ENCODE results near the gene MRPL4. TPM values are rescaled to one million over a fixed set of nuclear protein-coding genes. Genes with fewer than 3 reads are reported as not detected.

Gene MRPL4
- total and polyA plus RNA-seq, 2 of the 13 experiments (the other 11 are each of a cell fraction or from before 2014, with no cell fraction given), result 40.6 to 42.5 TPM

DNA sequence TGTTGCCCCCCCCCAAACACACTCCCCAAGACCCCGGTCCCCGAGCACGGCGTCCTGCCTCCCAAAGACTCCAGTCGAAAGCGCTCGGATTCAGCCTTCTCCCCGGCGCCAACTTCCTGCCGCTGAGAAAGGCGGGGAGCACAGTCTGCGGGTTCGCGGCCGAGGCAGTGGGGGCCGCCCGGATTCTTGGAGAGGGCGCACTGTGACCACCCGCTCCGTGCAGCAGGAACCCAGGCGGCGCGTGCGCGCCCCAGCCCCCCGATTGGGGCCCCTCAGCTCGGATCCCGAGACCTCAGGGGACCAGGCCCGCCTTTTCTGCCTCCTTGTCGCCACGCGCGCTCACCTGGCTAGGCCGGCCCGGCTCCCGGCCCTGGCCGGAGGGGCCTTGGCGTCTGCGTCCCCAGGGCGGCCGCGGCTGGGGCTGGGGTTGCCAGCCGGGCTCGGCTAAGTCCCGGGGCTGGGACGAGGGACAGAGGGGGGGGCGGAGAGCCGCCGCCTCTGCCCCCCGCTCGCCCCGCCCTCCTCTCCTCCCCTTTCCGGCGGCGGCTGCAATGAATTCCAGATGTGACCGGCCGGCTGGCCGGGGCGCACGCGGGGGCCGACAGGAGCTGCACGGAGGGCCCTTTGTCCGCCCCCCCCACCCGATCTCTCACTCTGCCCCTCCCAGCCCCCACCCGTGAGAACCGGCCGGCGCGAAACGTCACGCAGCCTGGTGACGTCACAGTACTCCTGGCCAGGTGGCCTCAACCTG is 21.0 kb upstream of the MRPL4 start, which contains the start of gene S1PR2 (continued):
- TF ChIP-seq, protein P1, sequence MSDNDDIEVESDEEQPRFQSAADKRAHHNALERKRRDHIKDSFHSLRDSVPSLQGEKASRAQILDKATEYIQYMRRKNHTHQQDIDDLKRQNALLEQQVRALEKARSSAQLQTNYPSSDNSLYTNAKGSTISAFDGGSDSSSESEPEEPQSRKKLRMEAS (IDR thresholded peaks at IDR 0.05), result peak; percentile 33; the same call in 1 of the 2 replicates
- TF ChIP-seq, protein P2, sequence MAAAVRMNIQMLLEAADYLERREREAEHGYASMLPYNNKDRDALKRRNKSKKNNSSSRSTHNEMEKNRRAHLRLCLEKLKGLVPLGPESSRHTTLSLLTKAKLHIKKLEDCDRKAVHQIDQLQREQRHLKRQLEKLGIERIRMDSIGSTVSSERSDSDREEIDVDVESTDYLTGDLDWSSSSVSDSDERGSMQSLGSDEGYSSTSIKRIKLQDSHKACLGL (CRISPR knock-in tag; IDR thresholded peaks at IDR 0.05), result peak; percentile 28; the same call in 1 of the 2 replicates
- no peak for TF ChIP-seq TOE1 (CRISPR knock-in tag; IDR thresholded peaks at IDR 0.05)
- TF ChIP-seq ASH2L (IDR thresholded peaks at IDR 0.05; ENCODE audit: insufficient read length, low read depth, low read length), result no peak
- TF ChIP-seq FOXJ3 (CRISPR knock-in tag; IDR thresholded peaks at IDR 0.05; ENCODE audit: borderline replicate concordance), result no peak
- TF ChIP-seq, protein P3, sequence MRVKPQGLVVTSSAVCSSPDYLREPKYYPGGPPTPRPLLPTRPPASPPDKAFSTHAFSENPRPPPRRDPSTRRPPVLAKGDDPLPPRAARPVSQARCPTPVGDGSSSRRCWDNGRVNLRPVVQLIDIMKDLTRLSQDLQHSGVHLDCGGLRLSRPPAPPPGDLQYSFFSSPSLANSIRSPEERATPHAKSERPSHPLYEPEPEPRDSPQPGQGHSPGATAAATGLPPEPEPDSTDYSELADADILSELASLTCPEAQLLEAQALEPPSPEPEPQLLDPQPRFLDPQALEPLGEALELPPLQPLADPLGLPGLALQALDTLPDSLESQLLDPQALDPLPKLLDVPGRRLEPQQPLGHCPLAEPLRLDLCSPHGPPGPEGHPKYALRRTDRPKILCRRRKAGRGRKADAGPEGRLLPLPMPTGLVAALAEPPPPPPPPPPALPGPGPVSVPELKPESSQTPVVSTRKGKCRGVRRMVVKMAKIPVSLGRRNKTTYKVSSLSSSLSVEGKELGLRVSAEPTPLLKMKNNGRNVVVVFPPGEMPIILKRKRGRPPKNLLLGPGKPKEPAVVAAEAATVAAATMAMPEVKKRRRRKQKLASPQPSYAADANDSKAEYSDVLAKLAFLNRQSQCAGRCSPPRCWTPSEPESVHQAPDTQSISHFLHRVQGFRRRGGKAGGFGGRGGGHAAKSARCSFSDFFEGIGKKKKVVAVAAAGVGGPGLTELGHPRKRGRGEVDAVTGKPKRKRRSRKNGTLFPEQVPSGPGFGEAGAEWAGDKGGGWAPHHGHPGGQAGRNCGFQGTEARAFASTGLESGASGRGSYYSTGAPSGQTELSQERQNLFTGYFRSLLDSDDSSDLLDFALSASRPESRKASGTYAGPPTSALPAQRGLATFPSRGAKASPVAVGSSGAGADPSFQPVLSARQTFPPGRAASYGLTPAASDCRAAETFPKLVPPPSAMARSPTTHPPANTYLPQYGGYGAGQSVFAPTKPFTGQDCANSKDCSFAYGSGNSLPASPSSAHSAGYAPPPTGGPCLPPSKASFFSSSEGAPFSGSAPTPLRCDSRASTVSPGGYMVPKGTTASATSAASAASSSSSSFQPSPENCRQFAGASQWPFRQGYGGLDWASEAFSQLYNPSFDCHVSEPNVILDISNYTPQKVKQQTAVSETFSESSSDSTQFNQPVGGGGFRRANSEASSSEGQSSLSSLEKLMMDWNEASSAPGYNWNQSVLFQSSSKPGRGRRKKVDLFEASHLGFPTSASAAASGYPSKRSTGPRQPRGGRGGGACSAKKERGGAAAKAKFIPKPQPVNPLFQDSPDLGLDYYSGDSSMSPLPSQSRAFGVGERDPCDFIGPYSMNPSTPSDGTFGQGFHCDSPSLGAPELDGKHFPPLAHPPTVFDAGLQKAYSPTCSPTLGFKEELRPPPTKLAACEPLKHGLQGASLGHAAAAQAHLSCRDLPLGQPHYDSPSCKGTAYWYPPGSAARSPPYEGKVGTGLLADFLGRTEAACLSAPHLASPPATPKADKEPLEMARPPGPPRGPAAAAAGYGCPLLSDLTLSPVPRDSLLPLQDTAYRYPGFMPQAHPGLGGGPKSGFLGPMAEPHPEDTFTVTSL (CRISPR knock-in tag; IDR thresholded peaks at IDR 0.05; ENCODE audit: borderline replicate concordance), result no peak
- TF ChIP-seq HNRNPUL1 (IDR thresholded peaks at IDR 0.05; ENCODE audit: low read depth, low read length), result no peak
- TF ChIP-seq HMG20B (CRISPR knock-in tag; conservative IDR thresholded peaks at IDR 0.05), result no peak
- TF ChIP-seq MLLT10 (CRISPR knock-in tag; IDR thresholded peaks at IDR 0.05), result no peak
- no peak for TF ChIP-seq NCOR1 (IDR thresholded peaks at IDR 0.05; ENCODE audit: borderline replicate concordance, low read length)
- TF ChIP-seq, protein P4, sequence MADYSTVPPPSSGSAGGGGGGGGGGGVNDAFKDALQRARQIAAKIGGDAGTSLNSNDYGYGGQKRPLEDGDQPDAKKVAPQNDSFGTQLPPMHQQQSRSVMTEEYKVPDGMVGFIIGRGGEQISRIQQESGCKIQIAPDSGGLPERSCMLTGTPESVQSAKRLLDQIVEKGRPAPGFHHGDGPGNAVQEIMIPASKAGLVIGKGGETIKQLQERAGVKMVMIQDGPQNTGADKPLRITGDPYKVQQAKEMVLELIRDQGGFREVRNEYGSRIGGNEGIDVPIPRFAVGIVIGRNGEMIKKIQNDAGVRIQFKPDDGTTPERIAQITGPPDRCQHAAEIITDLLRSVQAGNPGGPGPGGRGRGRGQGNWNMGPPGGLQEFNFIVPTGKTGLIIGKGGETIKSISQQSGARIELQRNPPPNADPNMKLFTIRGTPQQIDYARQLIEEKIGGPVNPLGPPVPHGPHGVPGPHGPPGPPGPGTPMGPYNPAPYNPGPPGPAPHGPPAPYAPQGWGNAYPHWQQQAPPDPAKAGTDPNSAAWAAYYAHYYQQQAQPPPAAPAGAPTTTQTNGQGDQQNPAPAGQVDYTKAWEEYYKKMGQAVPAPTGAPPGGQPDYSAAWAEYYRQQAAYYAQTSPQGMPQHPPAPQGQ (CRISPR knock-in tag; IDR thresholded peaks at IDR 0.05; ENCODE audit: borderline replicate concordance), result no peak
- TF ChIP-seq SMAD9 (CRISPR knock-in tag; IDR thresholded peaks at IDR 0.05), result no peak
- no peak for TF ChIP-seq NR1H2 (CRISPR knock-in tag; IDR thresholded peaks at IDR 0.05; ENCODE audit: borderline replicate concordance, low read depth)
- no peak for TF ChIP-seq MED8 (CRISPR knock-in tag; IDR thresholded peaks at IDR 0.05; ENCODE audit: insufficient replicate concordance)
- 0 out of 2 replicates have a peak, but pooled peaks have one; percentile 44 for TF ChIP-seq ZNF589 (CRISPR knock-in tag; conservative IDR thresholded peaks at IDR 0.05)
- TF ChIP-seq KLF15 (CRISPR knock-in tag; IDR thresholded peaks at IDR 0.05; ENCODE audit: borderline replicate concordance), result no peak
- TF ChIP-seq, protein P5, sequence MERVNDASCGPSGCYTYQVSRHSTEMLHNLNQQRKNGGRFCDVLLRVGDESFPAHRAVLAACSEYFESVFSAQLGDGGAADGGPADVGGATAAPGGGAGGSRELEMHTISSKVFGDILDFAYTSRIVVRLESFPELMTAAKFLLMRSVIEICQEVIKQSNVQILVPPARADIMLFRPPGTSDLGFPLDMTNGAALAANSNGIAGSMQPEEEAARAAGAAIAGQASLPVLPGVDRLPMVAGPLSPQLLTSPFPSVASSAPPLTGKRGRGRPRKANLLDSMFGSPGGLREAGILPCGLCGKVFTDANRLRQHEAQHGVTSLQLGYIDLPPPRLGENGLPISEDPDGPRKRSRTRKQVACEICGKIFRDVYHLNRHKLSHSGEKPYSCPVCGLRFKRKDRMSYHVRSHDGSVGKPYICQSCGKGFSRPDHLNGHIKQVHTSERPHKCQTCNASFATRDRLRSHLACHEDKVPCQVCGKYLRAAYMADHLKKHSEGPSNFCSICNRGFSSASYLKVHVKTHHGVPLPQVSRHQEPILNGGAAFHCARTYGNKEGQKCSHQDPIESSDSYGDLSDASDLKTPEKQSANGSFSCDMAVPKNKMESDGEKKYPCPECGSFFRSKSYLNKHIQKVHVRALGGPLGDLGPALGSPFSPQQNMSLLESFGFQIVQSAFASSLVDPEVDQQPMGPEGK (CRISPR knock-in tag; IDR thresholded peaks at IDR 0.05), result peak; percentile 91
- TF ChIP-seq KDM6A (CRISPR knock-in tag; IDR thresholded peaks at IDR 0.05; ENCODE audit: low read depth), result no peak
- no peak for TF ChIP-seq NFYB (CRISPR knock-in tag; IDR thresholded peaks at IDR 0.05)

All from HepG2 (cell line).